Measurements from ENCODE around the gene PDE4DIP.
"Not testable (repeated sequence)": the region's sequence is repeated elsewhere in the genome, so short reads cannot be mapped to it uniquely, and the experiment has no call there.

The PDE4DIP gene

GRCh38 chr1:148874408-148875388 is 30.5 kb downstream of the PDE4DIP start:
- DNase-seq (ENCODE audit: low read depth, low spot score) = not testable (repeated sequence)

GRCh38 chr1:148879812-148880416 is 35.7 kb downstream of the PDE4DIP start:
- DNase-seq (ENCODE audit: low read depth, low spot score) = not testable (repeated sequence)

- not testable (repeated sequence) for DNase-seq (ENCODE audit: low read depth, low spot score)
Observed at GRCh38 chr1:148881261-148881660, 37.0 kb downstream of the PDE4DIP start.

GRCh38 chr1:148885219-148885618 is 41.0 kb downstream of the PDE4DIP start:
- not testable (repeated sequence) for DNase-seq (ENCODE audit: low read depth, low spot score)

- not testable (repeated sequence) for DNase-seq (ENCODE audit: low read depth, low spot score)
Observed at GRCh38 chr1:148886293-148886692, 42.1 kb downstream of the PDE4DIP start.

- not testable (repeated sequence) for DNase-seq (ENCODE audit: low read depth, low spot score)
Observed at GRCh38 chr1:148888597-148888996, 44.4 kb downstream of the PDE4DIP start.

- not testable (repeated sequence) for DNase-seq (ENCODE audit: low read depth, low spot score)
Observed at GRCh38 chr1:148889267-148890074, 45.2 kb downstream of the PDE4DIP start.

GRCh38 chr1:148890075-148890568 is 45.9 kb downstream of the PDE4DIP start:
- not testable (repeated sequence) for DNase-seq (ENCODE audit: low read depth, low spot score)

- not testable (repeated sequence) for DNase-seq (ENCODE audit: low read depth, low spot score)
Observed at GRCh38 chr1:148894360-148895352, 50.4 kb downstream of the PDE4DIP start.

- DNase-seq (ENCODE audit: low read depth, low spot score) = not testable (repeated sequence)
Observed at GRCh38 chr1:148900026-148900425, 55.8 kb downstream of the PDE4DIP start.

- DNase-seq (ENCODE audit: low read depth, low spot score) = not testable (repeated sequence)
Observed at GRCh38 chr1:148900691-148901090, 56.5 kb downstream of the PDE4DIP start.

- DNase-seq (ENCODE audit: low read depth, low spot score) = not testable (repeated sequence)
Observed at GRCh38 chr1:148901150-148901952, 57.1 kb downstream of the PDE4DIP start.

- not testable (repeated sequence) for DNase-seq (ENCODE audit: low read depth, low spot score)
Observed at GRCh38 chr1:148901953-148902341, 57.7 kb downstream of the PDE4DIP start.

GRCh38 chr1:148909219-148909826 is 65.1 kb downstream of the PDE4DIP start:
- DNase-seq (ENCODE audit: low read depth, low spot score) = not testable (repeated sequence)

- not testable (repeated sequence) for DNase-seq (ENCODE audit: low read depth, low spot score)
Observed at GRCh38 chr1:148911303-148911928, 67.2 kb downstream of the PDE4DIP start.

GRCh38 chr1:148916222-148916621 is 72.0 kb downstream of the PDE4DIP start:
- not testable (repeated sequence) for DNase-seq (ENCODE audit: low read depth, low spot score)

- DNase-seq (ENCODE audit: low read depth, low spot score) = not testable (repeated sequence)
Observed at GRCh38 chr1:148916695-148917348, 72.6 kb downstream of the PDE4DIP start.
